ENCODE data around the gene OPRL1. TPM values are rescaled to one million over a fixed set of nuclear protein-coding genes. Genes with fewer than 3 reads are reported as not detected.
A peak's percentile ranks its signal among the peaks of the same experiment; 100 is the strongest.

Gene OPRL1
- total RNA-seq, 3 donors from 2014 or later = 1.6 to 3.4 (median 2.3) TPM

- Histone ChIP-seq H3K36me3 (no peaks in the 10 kb centered on the region), H3K9me3 (no peaks in the 10 kb centered on the region), H3K27me3 (peaks cover 0 to 21% of the 10 kb centered on the region in 2 donors), H3K4me1 (no peaks in the 10 kb centered on the region), H3K4me3 (no peak overlapping the region), H3K27ac (no peak overlapping the region)
- no peak for TF ChIP-seq CTCF (IDR thresholded peaks at IDR 0.05)
- TF ChIP-seq POLR2A (IDR thresholded peaks at IDR 0.05) = no peak
- no peak for TF ChIP-seq POLR2AphosphoS5 (IDR thresholded peaks at IDR 0.05)
- intact Hi-C loops (cut with DNase I; ENCODE audit: low total_unique reads) = no loop called here
- DNase-seq (ENCODE audit: low spot score in 2 of 2) = no peak
Measured at GRCh38 chr20:64138276-64138815, 58.5 kb downstream of the OPRL1 start.

- no peaks in the 10 kb centered on the region for H3K4me1 ChIP-seq
- H3K36me3 ChIP-seq = no peaks in the 10 kb centered on the region
- H3K27ac ChIP-seq = no peak overlapping the region
- intact Hi-C loops (cut with DNase I; ENCODE audit: low total_unique reads) = no loop called here
- DNase-seq (ENCODE audit: low spot score in 2 of 2) = peak in 1 of 2 donors; percentile 35
- no peak overlapping the region for H3K4me3 ChIP-seq
- TF ChIP-seq CTCF (IDR thresholded peaks at IDR 0.05) = no peak
- TF ChIP-seq POLR2A (IDR thresholded peaks at IDR 0.05) = no peak
- TF ChIP-seq POLR2AphosphoS5 (IDR thresholded peaks at IDR 0.05) = no peak
- peaks cover 0 to 17% of the 10 kb centered on the region in 2 donors for H3K27me3 ChIP-seq
- H3K9me3 ChIP-seq = no peaks in the 10 kb centered on the region
Measured at GRCh38 chr20:64139199-64140060, 59.5 kb downstream of the OPRL1 start.

- DNase-seq (ENCODE audit: low spot score in 2 of 2) = peak in 1 of 2 donors; percentile 36
- intact Hi-C loops (cut with DNase I; ENCODE audit: low total_unique reads) = no loop called here
- Histone ChIP-seq H3K27ac (no peak overlapping the region), H3K36me3 (no peaks in the 10 kb centered on the region), H3K9me3 (peaks cover 0 to 5% of the 10 kb centered on the region in 2 donors), H3K4me1 (no peaks in the 10 kb centered on the region), H3K27me3 (peaks cover 0 to 17% of the 10 kb centered on the region in 2 donors), H3K4me3 (no peak overlapping the region)
- no peak for TF ChIP-seq CTCF (IDR thresholded peaks at IDR 0.05)
- no peak for TF ChIP-seq POLR2AphosphoS5 (IDR thresholded peaks at IDR 0.05)
- no peak for TF ChIP-seq POLR2A (IDR thresholded peaks at IDR 0.05)
Measured at GRCh38 chr20:64140061-64140931, 60.4 kb downstream of the OPRL1 start.

- H3K27me3 ChIP-seq = peaks cover 0 to 21% of the 10 kb centered on the region in 2 donors
- H3K4me3 ChIP-seq = no peak overlapping the region
- TF ChIP-seq POLR2A (IDR thresholded peaks at IDR 0.05) (no peak), POLR2AphosphoS5 (IDR thresholded peaks at IDR 0.05) (no peak), CTCF (IDR thresholded peaks at IDR 0.05) (no peak)
- intact Hi-C loops (cut with DNase I; ENCODE audit: low total_unique reads) = no loop called here
- H3K4me1 ChIP-seq = no peaks in the 10 kb centered on the region
- DNase-seq (ENCODE audit: low spot score in 2 of 2) = peak in 1 of 2 donors; percentile 42
- H3K36me3 ChIP-seq = no peaks in the 10 kb centered on the region
- peaks cover 0 to 8% of the 10 kb centered on the region in 2 donors for H3K9me3 ChIP-seq
- no peak overlapping the region for H3K27ac ChIP-seq
Measured at GRCh38 chr20:64140956-64141355, 61.1 kb downstream of the OPRL1 start.

Measured in breast epithelium (tissue), 4 donors.